ENCODE data around the gene INPP5A.

- TF ChIP-seq CTCF (conservative IDR thresholded peaks at IDR 0.05): no peak
- no peak for TF ChIP-seq ZFX (IDR thresholded peaks at IDR 0.05)
Observed at GRCh38 chr10:132650611-132651250, 113.1 kb downstream of the INPP5A start.
